HG02943 (cell line): ENCODE measurements around the gene EPS8L1.
"Not testable (repeated sequence)": the region's sequence is repeated elsewhere in the genome, so short reads cannot be mapped to it uniquely, and the experiment has no call there.

ENCODE experiments used
- ATAC-seq: cut with Tn5 transposase; IDR thresholded peaks from one replicate; pipeline ENCODE4 v1.9.1; 2021; ENCODE audit warnings: mild to moderate bottlenecking, low read depth, moderate library complexity; ENCODE audit not compliant: unreplicated experiment

EPS8L1 gene

GRCh38 chr19:55075371-55075998 lies at the start of gene EPS8L1:
TSS of gene EPS8L1 (plus strand) at chr19:55075869. CDS start at chr19:55076445, 576 bp downstream.
- no peak for ATAC-seq

- not testable (repeated sequence) for ATAC-seq
Observed at GRCh38 chr19:55027140-55027471, 48.6 kb upstream of the EPS8L1 start.

- ATAC-seq = no peak
Observed at GRCh38 chr19:55027472-55028337, 48.0 kb upstream of the EPS8L1 start.

- ATAC-seq = no peak
Observed at GRCh38 chr19:55028757-55029156, 46.9 kb upstream of the EPS8L1 start.

GRCh38 chr19:55031178-55031577 lies 44.5 kb upstream of the EPS8L1 start:
- no peak for ATAC-seq

- no peak for ATAC-seq
Observed at GRCh38 chr19:55032170-55032800, 43.4 kb upstream of the EPS8L1 start.

GRCh38 chr19:55032976-55033643 lies 42.6 kb upstream of the EPS8L1 start:
- not testable (repeated sequence) for ATAC-seq

- no peak for ATAC-seq
Observed at GRCh38 chr19:55034751-55035150, 40.9 kb upstream of the EPS8L1 start.

GRCh38 chr19:55036058-55036457 lies 39.6 kb upstream of the EPS8L1 start:
- no peak for ATAC-seq

- ATAC-seq = not testable (repeated sequence)
Observed at GRCh38 chr19:55037603-55038002, 38.1 kb upstream of the EPS8L1 start.

GRCh38 chr19:55040654-55041053 lies 35.0 kb upstream of the EPS8L1 start:
- ATAC-seq = not testable (repeated sequence)

GRCh38 chr19:55041244-55041626 lies 34.4 kb upstream of the EPS8L1 start:
- no peak for ATAC-seq

GRCh38 chr19:55041627-55042343 lies 33.9 kb upstream of the EPS8L1 start:
- ATAC-seq = no peak

- ATAC-seq = no peak
Observed at GRCh38 chr19:55042344-55042678, 33.4 kb upstream of the EPS8L1 start.

- ATAC-seq = no peak
Observed at GRCh38 chr19:55042688-55043087, 33.0 kb upstream of the EPS8L1 start.

GRCh38 chr19:55044286-55044685 lies 31.4 kb upstream of the EPS8L1 start:
- ATAC-seq = no peak

- ATAC-seq = no peak
Observed at GRCh38 chr19:55044771-55045716, 30.6 kb upstream of the EPS8L1 start.

GRCh38 chr19:55046975-55047622 lies 28.6 kb upstream of the EPS8L1 start:
- no peak for ATAC-seq

- ATAC-seq = no peak
Observed at GRCh38 chr19:55047951-55048350, 27.7 kb upstream of the EPS8L1 start.
